B cell (primary cell): ENCODE measurements around the gene CZIB.

Source experiments
- CTCF ChIP-seq: fragments of 200-600 bp; IDR thresholded peaks from one replicate; pipeline ENCODE4 v1.8.0; 2022; ENCODE audit warnings: antibody characterized with exemption, mild to moderate bottlenecking
- EZH2 ChIP-seq: IDR thresholded peaks from 2 replicates; pipeline ENCODE4 v1.6.1; 2012; ENCODE audit warnings: borderline replicate concordance, low read depth, mild to moderate bottlenecking, moderate library complexity, low read length; ENCODE audit not compliant: insufficient read depth, poor library complexity, severe bottlenecking

GRCh38 chr1:53256511-53257453, 36.3 kb upstream of the CZIB start:
- TF ChIP-seq EZH2, result no peak
- no peak for TF ChIP-seq CTCF
